Calu3 (cell line): Measurements from ENCODE around the gene EMC7. TPM values are rescaled to one million over a fixed set of nuclear protein-coding genes. Genes with fewer than 3 reads are reported as not detected.

Source experiments
- BruUV-seq: library from RNA; stranded (reverse); fragments of 400-500 nt; replicated peaks from 2 replicates; lab custom pipeline; 2021; lab: Mats Ljungman, UMichigan
- CTCF ChIA-PET: fragments of 300-600 bp; sonication (Branson Sonifier 250); formaldehyde crosslinking; loops from one replicate; lab custom pipeline; 2022; ENCODE audit warnings: antibody characterized with exemption; lab: Charles Lee
- DNase-seq: peaks from one replicate; pipeline ENCODE4 v3.0.0; 2022
- H3K27ac Mint-ChIP-seq: one replicate; pipeline ENCODE4 v1.8.0; 2022; ENCODE audit warnings: mixed read lengths; ENCODE audit not compliant: unreplicated experiment
- H3K27me3 Mint-ChIP-seq: one replicate; pipeline ENCODE4 v1.8.0; 2022; ENCODE audit warnings: mixed read lengths; ENCODE audit not compliant: unreplicated experiment
- H3K36me3 Mint-ChIP-seq: one replicate; pipeline ENCODE4 v1.8.0; 2022; ENCODE audit warnings: mild to moderate bottlenecking, moderate library complexity, mixed read lengths; ENCODE audit not compliant: insufficient read depth, unreplicated experiment
- H3K4me1 Mint-ChIP-seq: one replicate; pipeline ENCODE4 v1.8.0; 2022; ENCODE audit warnings: mild to moderate bottlenecking, low read depth, mixed read lengths; ENCODE audit not compliant: unreplicated experiment
- H3K4me3 Mint-ChIP-seq: one replicate; pipeline ENCODE4 v1.8.0; 2022; ENCODE audit warnings: mild to moderate bottlenecking, low read depth, moderate library complexity, mixed read lengths; ENCODE audit not compliant: unreplicated experiment
- H3K9me3 Mint-ChIP-seq: one replicate; pipeline ENCODE4 v1.8.0; 2022; ENCODE audit warnings: low read depth, mixed read lengths; ENCODE audit not compliant: unreplicated experiment
- intact Hi-C: fragments of 100-400 bp; cut with micrococcal nuclease; formaldehyde crosslinking; loops from one replicate; pipeline ENCODE4 v1.10.0; 2022; ENCODE audit not compliant: unreplicated experiment
- total RNA-seq: library from RNA; stranded (reverse); gene quantifications from 2 replicates; pipeline ENCODE4 v1.2.3, GENCODE V29; 2022
- TF ChIP-seq, protein P1 (sequence below): fragments of 200-600 bp; IDR thresholded peaks from one replicate; pipeline ENCODE4 v1.8.0; 2022; ENCODE audit warnings: antibody characterized with exemption; ENCODE audit not compliant: unreplicated experiment

The EMC7 gene
- total RNA-seq, 1 experiment from 2014 or later = 34.3 TPM

DNA sequence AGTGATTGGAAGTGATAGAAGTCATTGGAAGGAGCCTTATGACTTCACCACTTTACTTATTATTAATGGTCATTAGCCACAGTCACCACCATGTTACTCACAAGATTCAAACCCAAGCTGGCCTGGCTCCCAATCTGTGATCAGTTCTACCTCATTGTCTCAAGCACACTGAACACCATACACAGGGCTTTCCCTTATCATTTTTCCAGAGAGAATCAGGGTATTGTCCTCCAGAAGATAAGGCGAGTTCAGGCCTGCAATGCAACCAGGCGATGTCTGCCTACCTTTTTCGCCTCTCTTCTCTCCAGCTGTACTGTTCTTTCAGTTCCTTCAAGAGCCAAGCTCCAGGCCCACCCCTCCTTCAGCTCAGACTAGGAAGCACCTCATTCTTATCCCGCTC is 24.9 kb downstream of the EMC7 start:
- TF ChIP-seq, protein P1, sequence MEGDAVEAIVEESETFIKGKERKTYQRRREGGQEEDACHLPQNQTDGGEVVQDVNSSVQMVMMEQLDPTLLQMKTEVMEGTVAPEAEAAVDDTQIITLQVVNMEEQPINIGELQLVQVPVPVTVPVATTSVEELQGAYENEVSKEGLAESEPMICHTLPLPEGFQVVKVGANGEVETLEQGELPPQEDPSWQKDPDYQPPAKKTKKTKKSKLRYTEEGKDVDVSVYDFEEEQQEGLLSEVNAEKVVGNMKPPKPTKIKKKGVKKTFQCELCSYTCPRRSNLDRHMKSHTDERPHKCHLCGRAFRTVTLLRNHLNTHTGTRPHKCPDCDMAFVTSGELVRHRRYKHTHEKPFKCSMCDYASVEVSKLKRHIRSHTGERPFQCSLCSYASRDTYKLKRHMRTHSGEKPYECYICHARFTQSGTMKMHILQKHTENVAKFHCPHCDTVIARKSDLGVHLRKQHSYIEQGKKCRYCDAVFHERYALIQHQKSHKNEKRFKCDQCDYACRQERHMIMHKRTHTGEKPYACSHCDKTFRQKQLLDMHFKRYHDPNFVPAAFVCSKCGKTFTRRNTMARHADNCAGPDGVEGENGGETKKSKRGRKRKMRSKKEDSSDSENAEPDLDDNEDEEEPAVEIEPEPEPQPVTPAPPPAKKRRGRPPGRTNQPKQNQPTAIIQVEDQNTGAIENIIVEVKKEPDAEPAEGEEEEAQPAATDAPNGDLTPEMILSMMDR = no peak
- H3K4me1 Mint-ChIP-seq = no peaks in the 10 kb centered on the region
- BruUV-seq = no TSS peak
- H3K27me3 Mint-ChIP-seq = no peaks in the 10 kb centered on the region
- CTCF ChIA-PET = no interaction called here
- no peak overlapping the region for H3K4me3 Mint-ChIP-seq
- H3K36me3 Mint-ChIP-seq = no peaks in the 10 kb centered on the region
- no peaks in the 10 kb centered on the region for H3K9me3 Mint-ChIP-seq
- H3K27ac Mint-ChIP-seq = no peak overlapping the region
- intact Hi-C loops = no loop called here
- DNase-seq = no peak

DNA sequence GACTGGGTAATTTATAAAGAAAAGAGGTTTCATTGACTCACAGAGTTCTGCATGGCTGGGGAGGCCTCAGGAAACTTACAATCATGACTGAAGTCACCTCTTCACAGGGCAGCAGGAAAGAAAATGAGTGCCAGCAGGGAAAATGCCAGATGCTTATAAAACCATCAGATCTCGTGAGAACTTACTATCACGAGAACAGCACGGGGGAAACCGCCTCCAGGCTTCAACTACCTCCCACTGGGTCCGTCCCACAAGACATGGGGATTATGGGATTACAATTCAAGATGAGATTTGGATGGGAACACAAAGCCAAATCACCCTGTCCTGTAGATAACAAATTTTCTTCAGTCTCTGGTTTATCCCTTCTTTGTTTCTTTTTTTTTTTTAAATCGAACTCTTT is 31.7 kb downstream of the EMC7 start:
- Mint-ChIP-seq H3K4me3 (no peak overlapping the region), H3K27me3 (no peaks in the 10 kb centered on the region), H3K9me3 (no peaks in the 10 kb centered on the region), H3K27ac (no peak overlapping the region), H3K36me3 (no peaks in the 10 kb centered on the region), H3K4me1 (no peaks in the 10 kb centered on the region)
- intact Hi-C loops = no loop called here
- TF ChIP-seq, protein P1 = no peak
- CTCF ChIA-PET = interaction anchor here (0.7 kb wide), 1 partner anchor 666 kb away, joined by 7 read pairs; no protein-coding TSS in a partner anchor
- no TSS peak for BruUV-seq
- DNase-seq = no peak

DNA sequence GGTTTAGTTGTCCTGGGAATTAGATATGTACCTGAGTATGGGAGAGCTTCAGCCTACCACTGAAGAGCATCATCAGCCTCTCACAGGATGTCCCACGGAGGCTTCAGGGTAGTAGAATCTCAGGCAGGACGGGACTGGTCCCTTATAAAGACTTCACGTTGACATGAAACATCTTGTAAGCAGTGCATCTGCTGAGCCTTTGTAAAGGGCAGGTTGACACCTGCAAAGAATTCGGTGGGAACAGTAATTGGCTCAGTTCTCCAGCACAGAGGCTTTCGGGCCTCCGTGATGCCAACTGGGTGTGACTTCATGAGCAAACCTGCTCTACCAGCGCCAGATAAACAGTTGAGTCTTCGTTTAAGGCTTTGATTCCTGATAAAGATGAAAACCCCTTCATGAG is 35.7 kb downstream of the EMC7 start:
- CTCF ChIA-PET = no interaction called here
- DNase-seq = no peak
- TF ChIP-seq, protein P1 = no peak
- no TSS peak for BruUV-seq
- Mint-ChIP-seq H3K4me1 (no peaks in the 10 kb centered on the region), H3K27me3 (no peaks in the 10 kb centered on the region), H3K4me3 (no peak overlapping the region), H3K27ac (no peak overlapping the region), H3K9me3 (no peaks in the 10 kb centered on the region), H3K36me3 (no peaks in the 10 kb centered on the region)
- intact Hi-C loops = no loop called here

DNA sequence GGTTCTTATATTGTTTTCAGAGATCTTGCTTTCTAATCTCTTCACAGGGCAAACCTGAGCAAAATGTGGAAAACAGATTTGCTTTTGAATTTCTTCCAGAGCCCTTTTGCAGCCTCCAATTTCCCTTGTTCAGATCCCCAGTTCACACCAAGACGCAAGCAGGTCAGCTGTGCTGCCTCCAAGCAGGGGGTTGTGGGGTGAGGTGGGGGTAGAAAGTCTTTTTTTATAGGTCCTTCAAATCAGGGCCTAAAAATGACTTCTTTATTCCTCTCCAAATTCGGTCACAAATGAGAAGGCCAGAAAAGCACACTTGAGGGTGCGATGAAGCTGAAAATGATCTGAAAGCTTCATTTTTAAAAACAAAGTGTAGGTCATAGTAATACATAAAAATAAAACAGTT is 36.4 kb downstream of the EMC7 start:
- H3K36me3 Mint-ChIP-seq = no peaks in the 10 kb centered on the region
- no TSS peak for BruUV-seq
- TF ChIP-seq, protein P1 = no peak
- H3K4me1 Mint-ChIP-seq = no peaks in the 10 kb centered on the region
- DNase-seq = no peak
- no peaks in the 10 kb centered on the region for H3K27me3 Mint-ChIP-seq
- CTCF ChIA-PET = interaction anchor here (0.6 kb wide), 1 partner anchor 303 kb away, joined by 3 read pairs; no protein-coding TSS in a partner anchor
- H3K9me3 Mint-ChIP-seq = no peaks in the 10 kb centered on the region
- intact Hi-C loops = no loop called here
- no peak overlapping the region for H3K4me3 Mint-ChIP-seq
- no peak overlapping the region for H3K27ac Mint-ChIP-seq
